Fibroblast of skin of right biceps (primary cell): ENCODE results near the gene CDKL1.

Experiments used
- DNase-seq: peaks from one replicate; pipeline ENCODE4 v3.0.0-alpha.2; 2013

CDKL1 gene

GRCh38 chr14:50396631-50397389 lies at the start of gene CDKL1:
CDKL1 (minus strand) TSS chr14:50396881; CDS start chr14:50395868, 1,013 bp downstream.
- peak; percentile 70 for DNase-seq

GRCh38 chr14:50434528-50434927 lies 37.8 kb upstream of the CDKL1 start:
- no peak for DNase-seq

DNA sequence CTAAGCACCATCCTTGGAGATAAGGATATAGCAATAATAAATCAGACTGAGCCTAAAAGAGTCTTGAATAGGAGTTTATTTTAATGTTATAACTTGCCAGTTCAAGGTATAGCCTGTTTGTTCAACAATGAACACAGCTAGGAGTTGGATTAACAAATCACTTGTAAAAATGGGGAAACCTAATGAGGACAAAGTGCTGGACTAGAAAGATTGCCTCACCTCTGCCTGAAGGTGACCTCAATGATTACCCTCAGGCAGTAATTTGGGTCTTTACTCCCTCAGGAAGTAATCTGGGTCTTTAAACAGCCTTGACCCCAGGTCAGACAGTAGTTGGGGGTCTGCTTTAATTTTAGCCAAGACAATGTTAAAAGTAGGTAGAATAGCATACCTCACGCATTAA lies 35.5 kb upstream of the CDKL1 start:
- no peak for DNase-seq

DNA sequence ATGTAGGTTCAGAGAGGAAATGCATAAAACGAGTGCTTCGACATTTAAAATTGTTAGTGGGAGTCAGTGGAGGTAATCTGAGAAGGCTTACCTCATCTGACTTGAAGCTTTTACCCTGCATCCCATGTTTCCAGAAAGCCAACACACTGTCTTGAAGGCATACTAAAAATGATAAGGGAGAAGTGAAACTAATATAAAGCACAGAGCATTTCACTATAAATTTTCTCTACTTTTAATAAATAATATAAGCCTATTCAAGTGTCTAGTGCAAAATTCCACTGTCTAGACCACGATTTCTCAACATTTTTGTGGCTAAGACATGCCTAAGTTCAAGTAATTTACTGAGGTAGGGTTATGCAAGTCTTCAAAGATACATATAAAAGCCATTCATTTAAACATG lies 29.1 kb upstream of the CDKL1 start:
- peak; percentile 77 for DNase-seq

DNA sequence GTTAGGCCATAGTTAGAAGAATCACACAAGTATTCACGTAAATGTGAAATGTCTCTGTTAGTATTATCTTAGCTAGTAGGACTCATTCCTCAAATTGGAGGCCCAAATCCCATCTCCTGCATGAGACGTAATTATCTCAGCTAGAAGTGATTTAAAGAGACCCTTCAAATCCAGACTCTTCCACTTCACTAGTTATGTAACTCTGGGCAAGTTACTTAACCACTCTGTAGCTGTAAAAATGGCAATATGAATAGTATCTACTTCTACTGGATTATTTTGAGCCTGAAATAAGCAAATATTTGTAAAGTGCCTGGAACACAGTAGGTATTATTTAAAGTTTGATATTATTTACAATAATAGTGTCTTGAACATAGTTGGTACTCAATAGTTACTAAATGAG lies 28.4 kb upstream of the CDKL1 start:
- DNase-seq: no peak

- DNase-seq: no peak
These were observed 26.8 kb upstream of the CDKL1 start for GRCh38 chr14:50423529-50423928.

- DNase-seq: no peak
These were observed 24.8 kb upstream of the CDKL1 start for GRCh38 chr14:50421499-50421898.

GRCh38 chr14:50417853-50418252 lies 21.2 kb upstream of the CDKL1 start:
- DNase-seq: no peak

GRCh38 chr14:50410921-50411320 lies 14.2 kb upstream of the CDKL1 start:
- DNase-seq: peak; percentile 59

DNA sequence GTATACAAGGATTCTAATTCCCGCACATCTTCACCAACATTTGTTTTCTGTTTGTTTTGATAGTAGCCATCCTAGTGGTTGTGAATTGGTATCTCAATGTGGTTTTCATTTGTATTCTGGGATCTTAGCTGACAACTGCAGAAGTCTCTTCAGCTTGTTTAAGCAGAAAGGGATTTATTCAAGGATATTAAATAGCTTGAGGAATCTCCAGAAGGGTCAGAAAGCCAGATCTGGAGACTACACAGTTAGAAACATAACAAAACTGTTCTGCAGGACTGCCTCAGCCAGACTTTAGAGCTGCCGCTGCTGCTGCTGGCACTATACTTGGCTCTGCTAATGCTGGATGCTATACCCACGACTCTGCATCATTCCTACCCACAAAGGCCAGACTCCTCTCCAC lies 13.4 kb upstream of the CDKL1 start:
- DNase-seq: no peak

- DNase-seq: peak; percentile 65
These were observed 10.6 kb upstream of the CDKL1 start for GRCh38 chr14:50407111-50407812.

DNA sequence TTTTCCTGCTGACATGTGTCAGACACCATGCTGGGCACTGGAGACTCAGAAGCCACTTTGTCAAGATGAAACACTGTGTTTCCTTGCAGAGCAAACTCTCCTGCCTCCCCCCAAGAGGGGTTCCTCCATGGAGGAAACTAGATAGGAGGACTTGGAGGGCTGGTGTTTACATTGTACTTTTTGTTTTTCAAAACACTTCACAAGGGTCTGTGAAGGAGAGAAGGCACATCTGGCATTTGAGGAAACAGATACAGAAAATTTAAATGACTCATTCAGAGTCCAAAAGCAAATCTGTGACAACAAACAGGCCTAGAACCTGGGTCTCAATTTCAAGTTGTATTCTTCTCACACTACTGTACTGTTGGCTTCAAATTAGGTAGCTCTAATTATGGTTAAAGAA lies 6.7 kb upstream of the CDKL1 start:
- no peak for DNase-seq

- no peak for DNase-seq
These were observed 6.3 kb upstream of the CDKL1 start for GRCh38 chr14:50402965-50403364.

GRCh38 chr14:50400461-50400860 lies 3.8 kb upstream of the CDKL1 start:
- DNase-seq: no peak

GRCh38 chr14:50399251-50400032 lies 2.8 kb upstream of the CDKL1 start:
- DNase-seq: peak; percentile 54

DNA sequence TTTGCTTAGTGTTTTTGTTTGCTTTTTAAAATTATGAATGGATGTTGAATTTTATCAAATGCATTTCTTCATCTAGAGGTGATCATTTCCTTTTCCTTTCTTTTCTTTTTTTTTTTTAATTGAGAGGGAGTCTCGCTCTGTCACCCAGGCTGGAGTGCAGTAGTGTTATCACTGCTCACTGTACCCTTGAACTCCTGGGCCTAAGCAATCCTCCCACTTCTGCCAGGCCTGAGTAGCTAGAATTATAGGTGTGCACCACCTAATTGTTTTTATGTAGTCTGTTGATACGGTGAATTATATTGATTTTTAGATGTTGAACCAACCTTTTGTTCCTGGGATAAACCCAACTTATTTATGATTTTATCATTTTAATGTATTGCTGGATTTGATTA lies 1.5 kb upstream of the CDKL1 start:
- DNase-seq: no peak

- DNase-seq: peak; percentile 23
These were observed 908 bp upstream of the CDKL1 start for GRCh38 chr14:50397390-50398188.

GRCh38 chr14:50395448-50395847 lies 1.2 kb downstream of the CDKL1 start:
- no peak for DNase-seq

DNA sequence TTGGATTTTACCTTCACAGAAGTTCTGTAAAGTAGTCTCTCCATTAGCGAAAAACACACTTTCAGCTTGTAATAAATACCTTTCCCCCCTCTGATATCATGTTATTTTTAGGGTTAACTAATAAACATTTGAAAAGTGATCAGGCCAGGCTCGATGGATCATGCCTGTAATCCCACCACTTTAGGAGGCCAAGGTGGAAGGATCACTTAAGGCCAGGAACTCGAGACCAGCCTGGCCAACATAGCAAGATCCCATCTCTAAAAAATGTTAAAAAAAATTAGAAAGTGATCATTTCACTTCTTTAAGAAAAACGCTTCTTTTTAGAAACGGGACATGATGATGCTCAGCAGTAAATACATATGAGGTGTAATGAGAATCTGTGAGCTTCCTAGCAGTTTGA lies 2.0 kb downstream of the CDKL1 start:
- no peak for DNase-seq

- DNase-seq: no peak
These were observed 6.8 kb downstream of the CDKL1 start for GRCh38 chr14:50389668-50390441.

GRCh38 chr14:50388256-50388931 lies 8.3 kb downstream of the CDKL1 start:
- no peak for DNase-seq
